GM12878 (cell line): ENCODE measurements around the gene ACSM6. TPM values are rescaled to one million over a fixed set of nuclear protein-coding genes. Genes with fewer than 3 reads are reported as not detected.

Experiments
- ATAC-seq: fragments of 200-7000 bp; cut with Tn5 transposase; 3 replicates; pipeline ENCODE4 v1.9.1; 2020; ENCODE audit warnings: mild to moderate bottlenecking, moderate library complexity
- BruUV-seq: library from RNA; stranded (reverse); fragments of 400-500 nt; replicated peaks from 2 replicates; lab custom pipeline; 2021; lab: Mats Ljungman, UMichigan
- CTCF ChIA-PET: fragments of 300-600 bp; sonication (Branson Sonifier 250); formaldehyde crosslinking; extraction: SDS; loops from one replicate; lab custom pipeline; 2021; ENCODE audit warnings: inconsistent platforms; lab: Yijun Ruan, JAX
- POLR2A ChIA-PET: fragments of 350-600 bp; formaldehyde crosslinking; extraction: SDS; loops from one replicate; lab custom pipeline; 2021; ENCODE audit warnings: inconsistent platforms; lab: Charles Lee
- RAD21 ChIA-PET: fragments of 300-600 bp; sonication (Branson Sonifier 250); formaldehyde crosslinking; loops from one replicate; lab custom pipeline; 2023; ENCODE audit warnings: antibody characterized with exemption; ENCODE audit not compliant: unreplicated experiment; lab: Charles Lee
- SMC1A ChIA-PET: fragments of 300-600 bp; sonication (Branson Sonifier 250); formaldehyde crosslinking; loops from one replicate; lab custom pipeline; 2023; ENCODE audit not compliant: unreplicated experiment, uncharacterized antibody; lab: Charles Lee
- DNase-seq: peaks from one replicate; pipeline ENCODE4 v3.0.0-alpha.2; 2011; ENCODE audit warnings: low read depth, low spot score
- FAIRE-seq: peaks from 3 replicates; lab custom pipeline; 2011; peaks lifted over from hg19 to GRCh38; lab: Jason Lieb, UNC
- H2AFZ ChIP-seq: 2 replicates; pipeline ENCODE4 v1.6.0; 2011; ENCODE audit warnings: low read depth, low read length, control low read depth; ENCODE audit not compliant: control insufficient read depth
- H3K27ac ChIP-seq: 2 replicates; pipeline ENCODE4 v1.5.1; 2011; ENCODE audit warnings: control low read depth; ENCODE audit not compliant: control insufficient read depth, insufficient read depth
- H3K27me3 ChIP-seq, 2 experiments: replicated peaks in 1 of 2; 2 replicates each; pipeline versions ENCODE4 v1.6.0 to v1.6.1; 2011; ENCODE audit warnings: low read length in 1 of 2; ENCODE audit not compliant: control insufficient read depth in 2 of 2, insufficient read depth in 2 of 2
- H3K36me3 ChIP-seq, 2 experiments: 2 replicates each; pipeline ENCODE4 v1.5.1; 2011; ENCODE audit warnings: low read length in 1 of 2; ENCODE audit not compliant: control insufficient read depth in 2 of 2, insufficient read depth in 2 of 2
- H3K4me1 ChIP-seq: 2 replicates; pipeline ENCODE4 v1.6.1; 2011; ENCODE audit warnings: mild to moderate bottlenecking, low read length, moderate library complexity, mixed read lengths; ENCODE audit not compliant: control insufficient read depth, insufficient read depth
- H3K4me2 ChIP-seq: 2 replicates; pipeline ENCODE4 v1.6.0; 2011; ENCODE audit warnings: control low read depth; ENCODE audit not compliant: control insufficient read depth, insufficient read depth
- H3K4me3 ChIP-seq: fragments of 200-600 bp; sonication (generic); 2 replicates; pipeline ENCODE4 v1.5.1; 2016
- H3K79me2 ChIP-seq: 2 replicates; pipeline ENCODE4 v1.6.0; 2011; ENCODE audit warnings: low read length; ENCODE audit not compliant: control insufficient read depth, insufficient read depth
- H3K9ac ChIP-seq: 2 replicates; pipeline ENCODE4 v1.8.0; 2011; ENCODE audit warnings: low read length, control low read depth, mixed read lengths; ENCODE audit not compliant: control insufficient read depth, insufficient read depth
- H3K9me3 ChIP-seq: replicated peaks from 3 replicates; pipeline ENCODE4 v1.5.1; 2011; ENCODE audit warnings: mild to moderate bottlenecking, low read length; ENCODE audit not compliant: control insufficient read depth, insufficient read depth
- H4K20me1 ChIP-seq: 2 replicates; pipeline ENCODE4 v1.6.0; 2011; ENCODE audit not compliant: control insufficient read depth, insufficient read depth
- BHLHE40 ChIP-seq, 2 experiments: fragments of 450-650 bp in 1 of 2; IDR thresholded peaks; 2 replicates each; pipeline ENCODE4 v1.6.1; 2011 to 2017; ENCODE audit warnings: low read depth in 2 of 2, borderline replicate concordance in 1 of 2, improper control_type of control experiment in 1 of 2, low read length in 1 of 2, mild to moderate bottlenecking in 1 of 2
- EGR1 ChIP-seq, 2 experiments: IDR thresholded peaks; 1 replicate in 1 of 2; 2 replicates in 1 of 2; pipeline ENCODE4 v1.6.1; 2011 to 2012; ENCODE audit warnings: low read depth in 2 of 2, low read length in 2 of 2, borderline replicate concordance in 1 of 2, mild to moderate bottlenecking in 1 of 2, moderate library complexity in 1 of 2
- ESRRA ChIP-seq: IDR thresholded peaks from 2 replicates; pipeline ENCODE4 v1.6.1; 2012; ENCODE audit warnings: mild to moderate bottlenecking, low read length, improper control_type of control experiment
- EZH2 ChIP-seq: IDR thresholded peaks from 2 replicates; pipeline ENCODE4 v1.6.1; 2012; ENCODE audit warnings: low read depth, mild to moderate bottlenecking, control low read depth, inconsistent platforms, low read length, borderline replicate concordance; ENCODE audit not compliant: control insufficient read depth
- MTA2 ChIP-seq: fragments of 450-650 bp; IDR thresholded peaks from 2 replicates; pipeline ENCODE4 v1.6.1; 2016; ENCODE audit warnings: low read depth, mild to moderate bottlenecking, moderate library complexity
- PKNOX1 ChIP-seq: fragments of 450-650 bp; IDR thresholded peaks from 2 replicates; pipeline ENCODE4 v1.6.1; 2016; ENCODE audit warnings: mild to moderate bottlenecking
- POLR2AphosphoS5 ChIP-seq: IDR thresholded peaks from 2 replicates; pipeline ENCODE4 v1.6.1; 2011; ENCODE audit warnings: mild to moderate bottlenecking, low read length, inconsistent platforms
- SMARCA5 ChIP-seq: fragments of 450-650 bp; IDR thresholded peaks from 2 replicates; pipeline ENCODE4 v1.6.1; 2017; ENCODE audit warnings: mild to moderate bottlenecking
- SMC3 ChIP-seq: IDR thresholded peaks from 2 replicates; pipeline ENCODE4 v1.6.1; 2011; ENCODE audit warnings: low read length, improper control_type of control experiment, borderline replicate concordance
- SUPT20H ChIP-seq: IDR thresholded peaks from 2 replicates; pipeline ENCODE4 v1.6.1; 2011; ENCODE audit warnings: low read depth, mild to moderate bottlenecking, low read length, moderate library complexity, borderline replicate concordance; ENCODE audit not compliant: control insufficient read depth
- TCF12 ChIP-seq: IDR thresholded peaks from 2 replicates; pipeline ENCODE4 v1.6.1; 2011; ENCODE audit warnings: low read depth, mild to moderate bottlenecking, low read length
- ZNF274 ChIP-seq: IDR thresholded peaks from one replicate; pipeline ENCODE4 v1.8.0; 2011; ENCODE audit not compliant: insufficient read length, insufficient read depth
- WGBS: methylation state at CpG from one replicate; pipeline ENCODE4 v1.1.6; 2016; ENCODE audit warnings: low lambda C conversion rate; ENCODE audit not compliant: insufficient replicate concordance, insufficient coverage; ENCODE audit errors: missing lambda C conversion rate; 5-methylcytosine and 5-hydroxymethylcytosine counted together
- in situ Hi-C: fragments of 300-500 bp; cut with MboI; formaldehyde crosslinking; loops from 9 replicates; pipeline ENCODE4 v1.14.3; 2018; ENCODE audit warnings: mixed read lengths
- intact Hi-C: fragments of 100-400 bp; cut with micrococcal nuclease; formaldehyde crosslinking; loops from one replicate; pipeline ENCODE4 v1.14.2; 2022; ENCODE audit not compliant: unreplicated experiment
- polyA plus RNA-seq, 11 experiments: library from polyadenylated mRNA; depleted of rRNA in 4 of 11; unstranded in 6 of 11; stranded (reverse) in 5 of 11; fragments of >200 nt; fragmentation: Nextera tagmentation in 4 of 11; fragmentation: Illumina TruSeq in 1 of 11; extraction: Ambion mirVana in 4 of 11; extraction: Trizol in 1 of 11; gene quantifications; 1 replicate in 1 of 11; 2 replicates in 10 of 11; pipeline versions ENCODE4 v1.2.1 to v1.2.3, GENCODE V29; 2011 to 2016; ENCODE audit warnings: inconsistent platforms in 2 of 11, missing spikeins in 2 of 11, low read depth in 1 of 11
- total RNA-seq, 4 experiments: library from RNA; depleted of rRNA in 3 of 4; stranded (reverse); fragments of >200 nt in 3 of 4; fragmentation: Illumina TruSeq in 1 of 4; extraction: Trizol in 1 of 4; gene quantifications; 2 replicates each; pipeline versions ENCODE4 v1.2.1 to v1.2.3, GENCODE V29; 2013 to 2021
- TF ChIP-seq, protein P1 (sequence below), 3 experiments: IDR thresholded peaks in 2 of 3; conservative IDR thresholded peaks in 1 of 3; 2 replicates each; pipeline ENCODE4 v1.5.1; 2011; ENCODE audit warnings: low read depth in 3 of 3, low read length in 3 of 3, mild to moderate bottlenecking in 3 of 3, control low read depth in 2 of 3, moderate library complexity in 2 of 3, inconsistent platforms in 1 of 3, mixed read lengths in 1 of 3; ENCODE audit not compliant: control insufficient read depth in 2 of 3, insufficient read depth in 1 of 3; ENCODE audit errors: extremely low read depth in 1 of 3

ACSM6 gene
- total and polyA plus RNA-seq, 10 of the 15 experiments (the other 5 are each of a cell fraction or from before 2014, with no cell fraction given) = 0.06 to 0.21 (median 0.20) TPM; not detected in 7

- TF ChIP-seq PKNOX1 (no peak), TCF12 (no peak), MTA2 (no peak)
These were observed 39.5 kb downstream of the ACSM6 start (continued) for GRCh38 chr10:95233377-95234034.

GRCh38 chr10:95234951-95235350 is 40.9 kb downstream of the ACSM6 start:
- H3K27ac ChIP-seq = no peak overlapping the region
- in situ Hi-C loops (no loop called here), intact Hi-C loops (no loop called here)
- no peaks in the 10 kb centered on the region for H3K79me2 ChIP-seq
- no peak for FAIRE-seq
- no peak for TF ChIP-seq ESRRA
- no peak for TF ChIP-seq SUPT20H
- TF ChIP-seq ZNF274 = no peak
- TF ChIP-seq, protein P1, sequence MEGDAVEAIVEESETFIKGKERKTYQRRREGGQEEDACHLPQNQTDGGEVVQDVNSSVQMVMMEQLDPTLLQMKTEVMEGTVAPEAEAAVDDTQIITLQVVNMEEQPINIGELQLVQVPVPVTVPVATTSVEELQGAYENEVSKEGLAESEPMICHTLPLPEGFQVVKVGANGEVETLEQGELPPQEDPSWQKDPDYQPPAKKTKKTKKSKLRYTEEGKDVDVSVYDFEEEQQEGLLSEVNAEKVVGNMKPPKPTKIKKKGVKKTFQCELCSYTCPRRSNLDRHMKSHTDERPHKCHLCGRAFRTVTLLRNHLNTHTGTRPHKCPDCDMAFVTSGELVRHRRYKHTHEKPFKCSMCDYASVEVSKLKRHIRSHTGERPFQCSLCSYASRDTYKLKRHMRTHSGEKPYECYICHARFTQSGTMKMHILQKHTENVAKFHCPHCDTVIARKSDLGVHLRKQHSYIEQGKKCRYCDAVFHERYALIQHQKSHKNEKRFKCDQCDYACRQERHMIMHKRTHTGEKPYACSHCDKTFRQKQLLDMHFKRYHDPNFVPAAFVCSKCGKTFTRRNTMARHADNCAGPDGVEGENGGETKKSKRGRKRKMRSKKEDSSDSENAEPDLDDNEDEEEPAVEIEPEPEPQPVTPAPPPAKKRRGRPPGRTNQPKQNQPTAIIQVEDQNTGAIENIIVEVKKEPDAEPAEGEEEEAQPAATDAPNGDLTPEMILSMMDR (IDR thresholded peaks at IDR 0.05 in 2 of 3, conservative IDR thresholded peaks at IDR 0.05 in 1 of 3; ENCODE audit: control insufficient read depth in 2 of 3, extremely low read depth in 1 of 3, insufficient read depth in 1 of 3, low read depth in 3 of 3, low read length in 3 of 3) = no peak
- no peak for TF ChIP-seq SMC3
- TF ChIP-seq EZH2 = no peak
- no peak for TF ChIP-seq BHLHE40 (IDR thresholded peaks at IDR 0.05; ENCODE audit: borderline replicate concordance in 1 of 2, low read depth in 2 of 2, low read length in 1 of 2)
- TF ChIP-seq SMARCA5 = no peak
- no peak for TF ChIP-seq POLR2AphosphoS5
- no peak for TF ChIP-seq EGR1 (IDR thresholded peaks at IDR 0.05; ENCODE audit: borderline replicate concordance in 1 of 2, low read depth in 2 of 2, low read length in 2 of 2)
- H3K27me3 ChIP-seq = no peaks in the 10 kb centered on the region
- DNase-seq = no peak
- no peak overlapping the region for H2AFZ ChIP-seq
- peaks cover 18 to 38% of the 10 kb centered on the region in 2 experiments for H3K36me3 ChIP-seq
- WGBS = 98% methylated on average over 5 of the region's 5 CpGs
- ChIA-PET SMC1A (interaction anchor here (1.2 to 6.2 kb wide), 4 partner anchors 9 to 128 kb away, joined by 3 to 57 read pairs (median 12); no protein-coding TSS in a partner anchor), CTCF (interaction anchor here (0.9 to 4.8 kb wide), 5 partner anchors 10 to 130 kb away, joined by 3 to 38 read pairs (median 4); no protein-coding TSS in a partner anchor), POLR2A (no interaction called here), RAD21 (interaction anchor here (0.5 to 1.8 kb wide), 3 partner anchors 8 to 53 kb away, joined by 3 to 5 read pairs (median 4); no protein-coding TSS in a partner anchor)
- peaks cover 28% of the 10 kb centered on the region for H3K4me1 ChIP-seq
- H3K4me2 ChIP-seq = no peak overlapping the region
- no peak overlapping the region for H3K9ac ChIP-seq
- no TSS peak for BruUV-seq
- no peaks in the 10 kb centered on the region for H3K9me3 ChIP-seq
- H3K4me3 ChIP-seq = no peak overlapping the region
- ATAC-seq = no peak
- no peaks in the 10 kb centered on the region; the same call in 1 of the 2 replicates for H4K20me1 ChIP-seq
